GM03348 (cell line): Measurements from ENCODE around the gene WIPI1.
"Not testable (repeated sequence)": the region's sequence is repeated elsewhere in the genome, so short reads cannot be mapped to it uniquely, and the experiment has no call there.

Experiments used
- DNase-seq: peaks from one replicate; pipeline ENCODE4 v3.0.0; 2012; ENCODE audit warnings: low spot score

Gene WIPI1

GRCh38 chr17:68437979-68438822 lies 19.1 kb downstream of the WIPI1 start:
- no peak for DNase-seq

- DNase-seq, result peak; percentile 85
Observed at GRCh38 chr17:68435876-68436842, 21.1 kb downstream of the WIPI1 start.

- no peak for DNase-seq
Observed at GRCh38 chr17:68435361-68435760, 21.9 kb downstream of the WIPI1 start.

GRCh38 chr17:68433911-68434508 lies 23.3 kb downstream of the WIPI1 start:
- no peak for DNase-seq

- no peak for DNase-seq
Observed at GRCh38 chr17:68433211-68433610, 24.1 kb downstream of the WIPI1 start.

GRCh38 chr17:68432086-68432864 lies 25.0 kb downstream of the WIPI1 start:
- DNase-seq, result no peak

GRCh38 chr17:68431661-68432071 lies 25.6 kb downstream of the WIPI1 start:
- DNase-seq, result no peak

- DNase-seq, result no peak
Observed at GRCh38 chr17:68431045-68431608, 26.2 kb downstream of the WIPI1 start.

GRCh38 chr17:68429881-68430280 lies 27.4 kb downstream of the WIPI1 start:
- DNase-seq, result no peak

GRCh38 chr17:68428498-68429172 lies 28.7 kb downstream of the WIPI1 start:
- no peak for DNase-seq

- no peak for DNase-seq
Observed at GRCh38 chr17:68427575-68427974, 29.7 kb downstream of the WIPI1 start.

GRCh38 chr17:68425979-68426378 lies 31.3 kb downstream of the WIPI1 start:
- no peak for DNase-seq

- no peak for DNase-seq
Observed at GRCh38 chr17:68424861-68425260, 32.4 kb downstream of the WIPI1 start.

- no peak for DNase-seq
Observed at GRCh38 chr17:68424203-68424602, 33.1 kb downstream of the WIPI1 start.

- no peak for DNase-seq
Observed at GRCh38 chr17:68423251-68423650, 34.0 kb downstream of the WIPI1 start.

- DNase-seq, result no peak
Observed at GRCh38 chr17:68422821-68423220, 34.5 kb downstream of the WIPI1 start.

GRCh38 chr17:68421486-68421885 lies 35.8 kb downstream of the WIPI1 start:
- no peak for DNase-seq

GRCh38 chr17:68420065-68420464 lies 37.2 kb downstream of the WIPI1 start:
- DNase-seq, result no peak

- no peak for DNase-seq
Observed at GRCh38 chr17:68418876-68419275, 38.4 kb downstream of the WIPI1 start.

- DNase-seq, result no peak
Observed at GRCh38 chr17:68417317-68417716, 40.0 kb downstream of the WIPI1 start.

- DNase-seq, result not testable (repeated sequence)
Observed at GRCh38 chr17:68414901-68415300, 42.4 kb downstream of the WIPI1 start.
